RWPE1 (cell line): ENCODE data around the gene RHBDF1.

Experiments used
- CTCF ChIA-PET: fragments of 350-600 bp; sonication (Branson Sonifier 250); formaldehyde crosslinking; extraction: SDS; loops from one replicate; lab custom pipeline; 2021; lab: Yijun Ruan, JAX
- POLR2A ChIA-PET: fragments of 400-600 bp; formaldehyde crosslinking; extraction: SDS; loops from one replicate; lab custom pipeline; 2020; ENCODE audit warnings: antibody characterized with exemption; ENCODE audit not compliant: low non-redundant PET; lab: Yijun Ruan, JAX
- DNase-seq: peaks from one replicate; pipeline ENCODE4 v3.0.0; 2012; ENCODE audit warnings: low spot score
- H3K27ac ChIP-seq: fragments of 450-650 bp; 2 replicates; pipeline ENCODE4 v1.5.1; 2017
- TF ChIP-seq, protein P1 (sequence below): fragments of 450-650 bp; conservative IDR thresholded peaks from 2 replicates; pipeline ENCODE4 v1.5.1; 2017; ENCODE audit warnings: low read depth, mild to moderate bottlenecking

The RHBDF1 gene, protein sequence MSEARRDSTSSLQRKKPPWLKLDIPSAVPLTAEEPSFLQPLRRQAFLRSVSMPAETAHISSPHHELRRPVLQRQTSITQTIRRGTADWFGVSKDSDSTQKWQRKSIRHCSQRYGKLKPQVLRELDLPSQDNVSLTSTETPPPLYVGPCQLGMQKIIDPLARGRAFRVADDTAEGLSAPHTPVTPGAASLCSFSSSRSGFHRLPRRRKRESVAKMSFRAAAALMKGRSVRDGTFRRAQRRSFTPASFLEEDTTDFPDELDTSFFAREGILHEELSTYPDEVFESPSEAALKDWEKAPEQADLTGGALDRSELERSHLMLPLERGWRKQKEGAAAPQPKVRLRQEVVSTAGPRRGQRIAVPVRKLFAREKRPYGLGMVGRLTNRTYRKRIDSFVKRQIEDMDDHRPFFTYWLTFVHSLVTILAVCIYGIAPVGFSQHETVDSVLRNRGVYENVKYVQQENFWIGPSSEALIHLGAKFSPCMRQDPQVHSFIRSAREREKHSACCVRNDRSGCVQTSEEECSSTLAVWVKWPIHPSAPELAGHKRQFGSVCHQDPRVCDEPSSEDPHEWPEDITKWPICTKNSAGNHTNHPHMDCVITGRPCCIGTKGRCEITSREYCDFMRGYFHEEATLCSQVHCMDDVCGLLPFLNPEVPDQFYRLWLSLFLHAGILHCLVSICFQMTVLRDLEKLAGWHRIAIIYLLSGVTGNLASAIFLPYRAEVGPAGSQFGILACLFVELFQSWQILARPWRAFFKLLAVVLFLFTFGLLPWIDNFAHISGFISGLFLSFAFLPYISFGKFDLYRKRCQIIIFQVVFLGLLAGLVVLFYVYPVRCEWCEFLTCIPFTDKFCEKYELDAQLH

DNA sequence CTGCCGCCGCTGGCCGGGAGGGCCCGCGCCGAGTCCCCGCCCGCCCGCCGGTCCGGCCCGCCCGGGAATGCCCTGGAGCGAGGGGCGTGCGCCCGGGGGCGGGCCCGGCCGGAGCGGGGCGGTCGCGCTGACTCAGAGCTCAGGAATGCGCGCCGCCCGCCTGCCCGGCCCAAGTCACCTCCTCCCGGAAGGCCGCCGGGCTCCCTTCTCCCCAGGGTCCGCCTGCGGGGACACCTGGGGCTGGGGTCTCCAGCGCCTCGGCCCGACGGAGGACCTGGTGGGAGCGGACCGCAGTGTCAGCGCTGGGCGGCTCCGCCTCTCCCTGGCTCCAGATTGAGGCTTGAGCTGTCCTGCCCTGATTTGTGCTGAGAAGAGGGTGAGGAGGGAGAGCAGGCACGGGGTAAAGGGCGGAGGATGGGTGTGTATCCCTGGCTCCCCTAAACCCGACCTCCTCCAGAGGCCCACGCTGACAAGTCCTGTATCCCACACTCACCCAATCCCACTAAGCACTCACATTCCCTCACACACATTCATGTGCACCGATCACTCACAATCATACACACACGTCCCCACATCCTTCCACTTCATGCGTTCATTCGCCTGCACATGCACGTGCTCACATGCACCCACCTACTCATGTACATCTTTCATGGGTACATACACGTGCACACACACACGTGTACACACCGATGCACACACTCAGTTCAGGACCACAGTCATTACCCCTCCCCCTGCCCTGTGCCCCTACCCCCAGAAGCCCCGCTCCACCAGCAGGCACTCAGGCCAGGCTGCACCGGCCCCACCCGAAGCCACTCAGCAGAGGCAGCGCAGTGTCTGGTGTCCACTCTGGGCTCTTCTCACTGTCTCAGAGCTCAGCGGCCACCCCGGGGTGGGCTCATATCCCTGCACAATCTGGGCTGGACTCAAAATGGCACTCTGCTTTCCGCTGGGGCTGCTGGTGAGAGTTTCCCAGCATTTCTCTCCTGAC, at the start of gene RHBDF1:
TSS of gene RHBDF1 (minus strand) at position 71 of the 988 bp plus-strand sequence. CDS start 7,616 bp downstream, outside the sequence.
- TF ChIP-seq, protein P1, sequence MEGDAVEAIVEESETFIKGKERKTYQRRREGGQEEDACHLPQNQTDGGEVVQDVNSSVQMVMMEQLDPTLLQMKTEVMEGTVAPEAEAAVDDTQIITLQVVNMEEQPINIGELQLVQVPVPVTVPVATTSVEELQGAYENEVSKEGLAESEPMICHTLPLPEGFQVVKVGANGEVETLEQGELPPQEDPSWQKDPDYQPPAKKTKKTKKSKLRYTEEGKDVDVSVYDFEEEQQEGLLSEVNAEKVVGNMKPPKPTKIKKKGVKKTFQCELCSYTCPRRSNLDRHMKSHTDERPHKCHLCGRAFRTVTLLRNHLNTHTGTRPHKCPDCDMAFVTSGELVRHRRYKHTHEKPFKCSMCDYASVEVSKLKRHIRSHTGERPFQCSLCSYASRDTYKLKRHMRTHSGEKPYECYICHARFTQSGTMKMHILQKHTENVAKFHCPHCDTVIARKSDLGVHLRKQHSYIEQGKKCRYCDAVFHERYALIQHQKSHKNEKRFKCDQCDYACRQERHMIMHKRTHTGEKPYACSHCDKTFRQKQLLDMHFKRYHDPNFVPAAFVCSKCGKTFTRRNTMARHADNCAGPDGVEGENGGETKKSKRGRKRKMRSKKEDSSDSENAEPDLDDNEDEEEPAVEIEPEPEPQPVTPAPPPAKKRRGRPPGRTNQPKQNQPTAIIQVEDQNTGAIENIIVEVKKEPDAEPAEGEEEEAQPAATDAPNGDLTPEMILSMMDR, result no peak
- peak within 1 kb of the TSS; percentile 91 for H3K27ac ChIP-seq
- ChIA-PET POLR2A (no interaction called here), CTCF (interaction anchor here (0.6 to 2.0 kb wide), 2 partner anchors 23 to 24 kb away, joined by 3 to 13 read pairs; no protein-coding TSS in a partner anchor)
- peak; percentile 74 for DNase-seq

DNA sequence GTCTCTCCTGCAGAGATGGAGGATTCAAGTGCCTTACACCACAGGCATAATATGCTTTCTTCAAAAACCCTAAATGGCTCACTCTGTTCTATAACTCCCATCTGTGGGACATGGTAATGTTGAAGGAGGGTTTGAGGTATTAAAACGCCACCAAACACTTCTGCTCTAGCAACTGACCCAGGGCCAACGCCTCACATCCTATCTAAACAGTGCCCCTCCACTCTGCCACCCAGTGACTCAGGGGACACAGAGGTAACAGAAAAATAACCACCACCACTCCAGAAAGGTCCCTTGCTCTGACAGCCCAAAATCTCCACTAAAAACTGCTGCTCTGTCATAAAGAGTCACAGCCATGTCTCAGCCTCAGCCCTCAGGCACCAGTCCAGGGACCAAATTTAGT, 48.3 kb upstream of the RHBDF1 start:
- CTCF ChIA-PET, result no interaction called here
- POLR2A ChIA-PET, result no interaction called here
- no peak for DNase-seq
- TF ChIP-seq, protein P1, result no peak
- H3K27ac ChIP-seq, result no peak overlapping the region

DNA sequence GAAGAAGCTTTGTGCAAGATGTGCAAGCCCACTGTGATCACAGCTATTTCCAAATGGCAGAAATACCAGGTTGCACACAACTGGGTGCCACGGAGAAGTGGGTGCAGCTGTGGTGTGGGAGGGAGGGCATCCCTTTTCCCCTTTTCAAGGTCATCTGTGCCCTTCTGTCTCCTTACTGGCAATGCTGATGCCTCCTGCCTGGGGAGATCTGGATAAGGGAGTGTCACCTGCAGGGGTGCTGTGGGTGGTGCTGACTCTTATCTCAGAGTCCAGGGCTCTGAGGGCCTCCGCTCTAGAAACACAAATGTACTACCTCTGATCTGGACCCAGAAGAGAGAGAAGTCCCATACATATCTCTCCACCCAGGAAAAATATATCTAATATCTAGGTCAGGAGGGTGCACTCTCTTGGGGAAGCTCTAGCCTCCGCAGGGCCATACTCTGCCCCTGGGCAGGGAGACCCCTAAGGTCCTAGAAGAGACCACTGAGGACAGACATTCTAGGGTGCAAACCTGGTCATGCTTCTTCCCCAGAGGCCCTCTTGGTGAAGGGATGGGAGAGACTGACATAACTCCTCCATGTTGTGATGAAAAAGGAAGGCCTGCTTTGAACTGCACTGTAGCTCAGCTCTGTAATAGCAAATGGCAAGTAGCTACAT, 47.5 kb upstream of the RHBDF1 start:
- no peak for DNase-seq
- TF ChIP-seq, protein P1, result no peak
- ChIA-PET POLR2A (interaction anchor here (0.6 kb wide), 1 partner anchor 14 kb away, joined by 6 read pairs; no protein-coding TSS in a partner anchor), CTCF (interaction anchor here (0.6 kb wide), 1 partner anchor 54 kb away, joined by 3 read pairs; no protein-coding TSS in a partner anchor)
- H3K27ac ChIP-seq, result no peak overlapping the region

DNA sequence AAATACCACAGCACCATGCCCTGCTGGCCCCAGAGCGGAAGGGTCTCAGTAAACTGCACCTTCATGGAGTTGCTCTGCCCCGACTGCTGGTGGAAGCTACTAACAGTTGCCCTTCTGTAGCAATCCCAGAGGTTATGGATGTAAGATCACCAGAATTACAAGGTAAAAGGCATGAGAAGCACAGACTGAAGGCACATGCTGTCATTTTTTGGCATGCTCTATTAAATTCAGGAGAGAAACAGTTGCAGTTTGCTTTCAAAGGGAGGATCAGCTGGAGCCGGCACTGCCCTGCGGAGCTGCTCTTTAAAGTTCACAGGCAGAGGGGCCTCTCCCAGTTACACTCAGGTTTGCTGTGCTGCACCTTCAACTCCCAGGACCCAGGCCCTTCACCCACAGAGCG, 46.9 kb upstream of the RHBDF1 start:
- ChIA-PET CTCF (interaction anchor here (0.6 kb wide), 1 partner anchor 53 kb away, joined by 3 read pairs; no protein-coding TSS in a partner anchor), POLR2A (no interaction called here)
- no peak overlapping the region for H3K27ac ChIP-seq
- no peak for DNase-seq
- TF ChIP-seq, protein P1, result no peak

DNA sequence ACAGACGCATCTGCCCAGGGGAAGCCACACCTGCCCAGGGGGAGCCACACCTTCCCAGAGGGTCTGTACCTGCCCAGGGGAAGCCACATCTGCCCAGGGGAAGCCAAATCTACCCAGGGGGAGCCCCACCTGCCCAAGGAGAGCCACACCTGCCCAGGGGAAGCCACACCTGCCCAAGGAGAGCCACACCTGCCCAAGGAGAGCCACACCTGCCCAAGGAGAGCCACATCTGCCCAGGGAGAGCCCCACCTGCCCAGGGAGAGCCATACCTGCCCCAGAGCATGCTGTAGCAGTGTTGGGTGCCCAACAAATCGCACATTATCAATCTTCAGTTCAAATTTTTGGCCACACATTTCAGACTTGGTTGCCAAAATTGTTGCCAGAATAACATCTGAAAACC, 46.4 kb upstream of the RHBDF1 start:
- TF ChIP-seq, protein P1, result no peak
- peak overlapping the region; percentile 29 for H3K27ac ChIP-seq
- DNase-seq, result no peak
- ChIA-PET POLR2A (no interaction called here), CTCF (interaction anchor here (1.0 to 1.4 kb wide), 2 partner anchors 12 to 63 kb away, joined by 3 to 5 read pairs; no protein-coding TSS in a partner anchor)
